Stomach (tissue), 19 donors: ENCODE measurements around the gene OR5T2. TPM values are rescaled to one million over a fixed set of nuclear protein-coding genes. Genes with fewer than 3 reads are reported as not detected.
"Not testable (repeated sequence)": the region's sequence is repeated elsewhere in the genome, so short reads cannot be mapped to it uniquely, and the experiment has no call there.

Experiments used
- DNase-seq, 2 donors: peaks; one replicate each; pipeline versions ENCODE4 v3.0.0 to v3.0.0-alpha.2; 2013 to 2019
- H3K27ac ChIP-seq, 5 donors: fragments of 200-600 bp in 4 of 5; sonication (generic) in 4 of 5; one replicate each; pipeline ENCODE4 v1.5.1; 2013 to 2019; ENCODE audit warnings: mild to moderate bottlenecking in 1 of 5, moderate library complexity in 1 of 5
- H3K27me3 ChIP-seq, 3 donors: fragments of 200-600 bp; sonication (generic); one replicate each; pipeline ENCODE4 v1.5.1; 2017 to 2019; ENCODE audit warnings: mixed run types in 1 of 3
- H3K36me3 ChIP-seq, 4 donors: fragments of 200-600 bp; sonication (generic); 1 replicate in 3 of 4; 2 replicates in 1 of 4; pipeline ENCODE4 v1.5.1; 2016 to 2019
- H3K4me1 ChIP-seq, 4 donors: fragments of 200-600 bp; sonication (generic); one replicate each; pipeline ENCODE4 v1.5.1; 2016 to 2019
- H3K4me3 ChIP-seq, 4 donors: fragments of 200-600 bp; sonication (generic) in 3 of 4; one replicate each; pipeline ENCODE4 v1.5.1; 2016 to 2019; ENCODE audit warnings: mild to moderate bottlenecking in 1 of 4
- H3K9me3 ChIP-seq, 4 donors: fragments of 200-600 bp; sonication (generic); one replicate each; pipeline ENCODE4 v1.5.1; 2016 to 2019
- CTCF ChIP-seq, 7 experiments: fragments of 450-650 bp in 4 of 7; fragments of 200-600 bp in 3 of 7; sonication (generic) in 3 of 7; IDR thresholded peaks; one replicate each; pipeline ENCODE4 v1.5.1; 2016 to 2019; ENCODE audit warnings: antibody characterized with exemption in 7 of 7, control low read depth in 2 of 7, mild to moderate bottlenecking in 1 of 7
- EP300 ChIP-seq: sonication (generic); formaldehyde crosslinking; IDR thresholded peaks from one replicate; pipeline ENCODE4 v1.6.1; 2017; ENCODE audit warnings: antibody characterized with exemption
- POLR2A ChIP-seq, 4 donors: fragments of 450-650 bp; IDR thresholded peaks; one replicate each; pipeline ENCODE4 v1.6.1; 2016; ENCODE audit warnings: antibody characterized with exemption in 4 of 4, control low read depth in 2 of 4, mild to moderate bottlenecking in 1 of 4, moderate library complexity in 1 of 4
- POLR2AphosphoS5 ChIP-seq, 3 donors: sonication (generic); formaldehyde crosslinking; IDR thresholded peaks; one replicate each; pipeline ENCODE4 v1.6.1; 2016; ENCODE audit warnings: antibody characterized with exemption in 3 of 3
- WGBS, 5 donors: extraction: QIAGEN DNeasy Blood & Tissue Kit in 3 of 5; methylation state at CpG; one replicate each; pipeline versions ENCODE4 v1.1.5 to v1.1.7; 2013 to 2018; 5-methylcytosine and 5-hydroxymethylcytosine counted together
- intact Hi-C: fragments of 100-400 bp; cut with DNase I; formaldehyde crosslinking; loops from one replicate; pipeline ENCODE4 v1.15.1; 2023; ENCODE audit warnings: low total_unique reads
- long read RNA-seq, 10 donors: transcript quantifications; one replicate each; lab custom pipeline, GENCODE V29; 2026
- polyA plus RNA-seq, 3 donors: library from polyadenylated mRNA; stranded (reverse); fragments of 200-250 nt; gene quantifications; one replicate each; pipeline ENCODE4 v1.2.3, GENCODE V29; 2013
- total RNA-seq, 5 donors: library from RNA; depleted of rRNA; stranded (reverse); fragments of >200 nt; gene quantifications; one replicate each; pipeline versions ENCODE4 v1.1.0 to v1.2.3, GENCODE V29; 2014 to 2016
- donor health status: healthy with polysubstance abuse.
- donor health status: Bipolar disorder and iron deficiency.
- donor health status: healthy.

OR5T2 gene
- total RNA-seq = not detected
- not detected for polyA plus RNA-seq
- long read RNA-seq, donor 1 = 0 reads
- long read RNA-seq, donor 2 = 0 reads
- long read RNA-seq, donor 3 = 0 reads
- long read RNA-seq, donor 4 = 0 reads
- long read RNA-seq, donor 5 = 0 reads
- long read RNA-seq, donor 6 = 0 reads
- long read RNA-seq, donor 7 = 0 reads
- long read RNA-seq, donor 8 = 0 reads
- long read RNA-seq, donor 9 = 0 reads
- long read RNA-seq, donor 10 = 0 reads

- no peak for TF ChIP-seq CTCF (IDR thresholded peaks at IDR 0.05)
- no peak for TF ChIP-seq POLR2A (IDR thresholded peaks at IDR 0.05)
- TF ChIP-seq POLR2AphosphoS5 (IDR thresholded peaks at IDR 0.05) = no peak
- no peak for TF ChIP-seq EP300
- no peak for DNase-seq
- H3K27ac ChIP-seq = no peak within 1 kb of the TSS
- no peaks in the 10 kb centered on the region for H3K27me3 ChIP-seq
- no peak within 1 kb of the TSS for H3K4me3 ChIP-seq
- intact Hi-C loops = no loop called here
- H3K36me3 ChIP-seq = no peaks in the 10 kb centered on the region
- H3K4me1 ChIP-seq = no peaks in the 10 kb centered on the region
- peaks cover 0 to 29% (median 7%) of the 10 kb centered on the region in 4 donors for H3K9me3 ChIP-seq
- WGBS, 5 donors = 41 to 59% (median 53%) methylated on average over 1 of the region's 1 CpG
Observed at GRCh38 chr11:56234155-56234554, at the start of gene OR5T2. Gene OR5T2 (minus strand): TSS chr11:56234255. CDS start chr11:56233062, 1,193 bp downstream.

- Histone ChIP-seq H3K9me3 (peaks cover 0 to 17% (median 2%) of the 10 kb centered on the region in 4 donors), H3K36me3 (no peaks in the 10 kb centered on the region), H3K4me3 (no peak within 1 kb of the TSS), H3K27me3 (no peaks in the 10 kb centered on the region), H3K27ac (no peak within 1 kb of the TSS), H3K4me1 (no peaks in the 10 kb centered on the region)
- no peak for TF ChIP-seq CTCF (IDR thresholded peaks at IDR 0.05)
- TF ChIP-seq POLR2A (IDR thresholded peaks at IDR 0.05) = no peak
- no peak for TF ChIP-seq EP300
- no peak for TF ChIP-seq POLR2AphosphoS5 (IDR thresholded peaks at IDR 0.05)
- no peak for DNase-seq
- intact Hi-C loops = no loop called here
Observed at GRCh38 chr11:56273854-56274253, 39.8 kb upstream of the OR5T2 start, which contains the start of gene OR5T1. Gene OR5T1 (plus strand): TSS chr11:56274154. CDS start chr11:56275639, 1,485 bp downstream.

GRCh38 chr11:56271092-56271491, 37.0 kb upstream of the OR5T2 start:
- Histone ChIP-seq H3K9me3 (peaks cover 0 to 23% (median 9%) of the 10 kb centered on the region in 4 donors), H3K36me3 (no peaks in the 10 kb centered on the region), H3K4me3 (no peak overlapping the region), H3K27ac (no peak overlapping the region), H3K27me3 (no peaks in the 10 kb centered on the region), H3K4me1 (no peaks in the 10 kb centered on the region)
- no peak for DNase-seq
- WGBS, 5 donors = 58 to 65% (median 63%) methylated on average over 3 of the region's 3 CpGs
- TF ChIP-seq POLR2A (IDR thresholded peaks at IDR 0.05) (no peak), POLR2AphosphoS5 (IDR thresholded peaks at IDR 0.05) (no peak), CTCF (IDR thresholded peaks at IDR 0.05) (no peak), EP300 (no peak)
- intact Hi-C loops = no loop called here

- DNase-seq = no peak
- Histone ChIP-seq H3K27me3 (no peaks in the 10 kb centered on the region), H3K9me3 (peaks cover 0 to 2% (median under 1%) of the 10 kb centered on the region in 4 donors), H3K4me1 (no peaks in the 10 kb centered on the region), H3K36me3 (no peaks in the 10 kb centered on the region), H3K27ac (no peak within 1 kb of the TSS), H3K4me3 (no peak within 1 kb of the TSS)
- TF ChIP-seq CTCF (IDR thresholded peaks at IDR 0.05) (no peak), EP300 (no peak), POLR2AphosphoS5 (IDR thresholded peaks at IDR 0.05) (no peak), POLR2A (IDR thresholded peaks at IDR 0.05) (no peak)
- intact Hi-C loops = no loop called here
Observed at GRCh38 chr11:56251954-56252353, 17.9 kb upstream of the OR5T2 start, which contains the start of gene OR5T3. Gene OR5T3 (plus strand): TSS chr11:56252254. CDS start chr11:56252254, 0 bp downstream.

- H3K27ac ChIP-seq, H3K27me3 ChIP-seq, H3K36me3 ChIP-seq, intact Hi-C loops, DNase-seq, H3K4me3 ChIP-seq, H3K4me1 ChIP-seq: not testable (repeated sequence)
- WGBS, 5 donors = 64 to 91% (median 72%) methylated on average over 5 of the region's 5 CpGs
- H3K9me3 ChIP-seq = peaks cover 0 to 38% (median 21%) of the 10 kb centered on the region in 4 donors
Observed at GRCh38 chr11:56219735-56220134, 14.3 kb downstream of the OR5T2 start.
